MCF 10A (cell line): ENCODE results near the gene PRSS56. TPM values are rescaled to one million over a fixed set of nuclear protein-coding genes. Genes with fewer than 3 reads are reported as not detected.

Source experiments
- BruUV-seq: library from RNA; stranded (reverse); fragments of 400-500 nt; replicated peaks from 2 replicates; lab custom pipeline; 2021; lab: Mats Ljungman, UMichigan
- CTCF ChIA-PET: fragments of 300-600 bp; sonication (Branson Sonifier 250); formaldehyde crosslinking; extraction: SDS; loops from one replicate; lab custom pipeline; 2021; ENCODE audit warnings: antibody characterized with exemption, inconsistent platforms; lab: Yijun Ruan, JAX
- POLR2A ChIA-PET: fragments of 300-600, 350-650 bp; sonication (Branson Sonifier 250); formaldehyde crosslinking; extraction: SDS; loops from one replicate; lab custom pipeline; 2020; ENCODE audit warnings: antibody characterized with exemption, inconsistent platforms; lab: Yijun Ruan, JAX
- DNase-seq: peaks from one replicate; pipeline ENCODE4 v3.0.0-alpha.2; 2018; ENCODE audit not compliant: unreplicated experiment
- H3K27ac Mint-ChIP-seq: one replicate; pipeline ENCODE4 v1.8.0; 2022; ENCODE audit warnings: mild to moderate bottlenecking, low read depth, mixed read lengths; ENCODE audit not compliant: unreplicated experiment
- H3K27me3 Mint-ChIP-seq: one replicate; pipeline ENCODE4 v1.8.0; 2022; ENCODE audit warnings: mixed read lengths; ENCODE audit not compliant: insufficient read depth, unreplicated experiment
- H3K36me3 Mint-ChIP-seq: one replicate; pipeline ENCODE4 v1.8.0; 2022; ENCODE audit warnings: mild to moderate bottlenecking, moderate library complexity, mixed read lengths; ENCODE audit not compliant: insufficient read depth, unreplicated experiment
- H3K4me1 Mint-ChIP-seq: one replicate; pipeline ENCODE4 v1.8.0; 2022; ENCODE audit warnings: mixed read lengths; ENCODE audit not compliant: insufficient read depth, unreplicated experiment
- H3K4me3 Mint-ChIP-seq: one replicate; pipeline ENCODE4 v1.8.0; 2022; ENCODE audit warnings: mild to moderate bottlenecking, moderate library complexity, mixed read lengths; ENCODE audit not compliant: unreplicated experiment
- H3K9me3 Mint-ChIP-seq: one replicate; pipeline ENCODE4 v1.8.0; 2022; ENCODE audit warnings: mixed read lengths; ENCODE audit not compliant: unreplicated experiment
- intact Hi-C: fragments of 100-400 bp; cut with micrococcal nuclease; formaldehyde crosslinking; loops from 2 replicates; pipeline ENCODE4 v1.14.1; 2022
- total RNA-seq: library from RNA; stranded (reverse); gene quantifications from 2 replicates; pipeline ENCODE4 v1.2.3, GENCODE V29; 2022
- TF ChIP-seq, protein P1 (sequence below): fragments of 200-600 bp; IDR thresholded peaks from one replicate; pipeline ENCODE4 v1.8.0; 2022; ENCODE audit warnings: antibody characterized with exemption, mild to moderate bottlenecking; ENCODE audit not compliant: unreplicated experiment

Gene PRSS56
- total RNA-seq, 1 experiment from 2014 or later, result not detected

DNA sequence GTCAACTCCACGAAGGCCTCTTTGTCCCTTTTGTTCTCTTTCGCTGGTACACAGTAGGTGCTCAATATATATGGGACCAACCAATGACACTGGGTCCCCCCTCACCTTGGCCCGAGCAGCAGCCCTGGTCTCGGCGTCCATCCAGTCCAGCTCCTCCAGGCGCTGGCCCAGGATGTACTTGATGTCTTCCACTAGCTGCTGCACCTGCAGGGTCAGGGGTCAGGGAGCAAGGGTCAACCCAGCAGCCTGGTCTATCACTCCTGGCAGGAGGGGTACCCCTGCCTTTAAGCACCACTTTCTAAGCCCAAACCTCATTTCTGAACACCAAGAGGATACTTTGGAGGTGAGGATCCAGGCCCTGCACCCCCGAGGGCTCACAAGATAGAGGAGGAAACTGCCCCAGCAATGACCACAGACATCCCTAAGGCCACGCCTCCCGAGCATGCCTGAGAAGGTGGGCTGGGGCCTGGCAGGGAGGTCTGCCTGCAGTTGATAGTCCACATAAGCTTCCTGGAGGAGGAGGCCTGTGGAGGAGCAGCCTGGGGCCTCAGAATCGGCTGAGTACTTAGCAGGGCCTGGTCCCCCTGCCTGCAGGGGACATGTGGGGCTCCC is 36.8 kb upstream of the PRSS56 start:
- DNase-seq, result no peak
- peaks cover 25% of the 10 kb centered on the region for H3K27me3 Mint-ChIP-seq
- TF ChIP-seq, protein P1, sequence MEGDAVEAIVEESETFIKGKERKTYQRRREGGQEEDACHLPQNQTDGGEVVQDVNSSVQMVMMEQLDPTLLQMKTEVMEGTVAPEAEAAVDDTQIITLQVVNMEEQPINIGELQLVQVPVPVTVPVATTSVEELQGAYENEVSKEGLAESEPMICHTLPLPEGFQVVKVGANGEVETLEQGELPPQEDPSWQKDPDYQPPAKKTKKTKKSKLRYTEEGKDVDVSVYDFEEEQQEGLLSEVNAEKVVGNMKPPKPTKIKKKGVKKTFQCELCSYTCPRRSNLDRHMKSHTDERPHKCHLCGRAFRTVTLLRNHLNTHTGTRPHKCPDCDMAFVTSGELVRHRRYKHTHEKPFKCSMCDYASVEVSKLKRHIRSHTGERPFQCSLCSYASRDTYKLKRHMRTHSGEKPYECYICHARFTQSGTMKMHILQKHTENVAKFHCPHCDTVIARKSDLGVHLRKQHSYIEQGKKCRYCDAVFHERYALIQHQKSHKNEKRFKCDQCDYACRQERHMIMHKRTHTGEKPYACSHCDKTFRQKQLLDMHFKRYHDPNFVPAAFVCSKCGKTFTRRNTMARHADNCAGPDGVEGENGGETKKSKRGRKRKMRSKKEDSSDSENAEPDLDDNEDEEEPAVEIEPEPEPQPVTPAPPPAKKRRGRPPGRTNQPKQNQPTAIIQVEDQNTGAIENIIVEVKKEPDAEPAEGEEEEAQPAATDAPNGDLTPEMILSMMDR, result no peak
- ChIA-PET CTCF (no interaction called here), POLR2A (no interaction called here)
- H3K36me3 Mint-ChIP-seq, result no peaks in the 10 kb centered on the region
- BruUV-seq, result no TSS peak
- H3K4me3 Mint-ChIP-seq, result no peak overlapping the region
- H3K27ac Mint-ChIP-seq, result no peak overlapping the region
- no peaks in the 10 kb centered on the region for H3K9me3 Mint-ChIP-seq
- H3K4me1 Mint-ChIP-seq, result no peaks in the 10 kb centered on the region
- intact Hi-C loops, result no loop called here

DNA sequence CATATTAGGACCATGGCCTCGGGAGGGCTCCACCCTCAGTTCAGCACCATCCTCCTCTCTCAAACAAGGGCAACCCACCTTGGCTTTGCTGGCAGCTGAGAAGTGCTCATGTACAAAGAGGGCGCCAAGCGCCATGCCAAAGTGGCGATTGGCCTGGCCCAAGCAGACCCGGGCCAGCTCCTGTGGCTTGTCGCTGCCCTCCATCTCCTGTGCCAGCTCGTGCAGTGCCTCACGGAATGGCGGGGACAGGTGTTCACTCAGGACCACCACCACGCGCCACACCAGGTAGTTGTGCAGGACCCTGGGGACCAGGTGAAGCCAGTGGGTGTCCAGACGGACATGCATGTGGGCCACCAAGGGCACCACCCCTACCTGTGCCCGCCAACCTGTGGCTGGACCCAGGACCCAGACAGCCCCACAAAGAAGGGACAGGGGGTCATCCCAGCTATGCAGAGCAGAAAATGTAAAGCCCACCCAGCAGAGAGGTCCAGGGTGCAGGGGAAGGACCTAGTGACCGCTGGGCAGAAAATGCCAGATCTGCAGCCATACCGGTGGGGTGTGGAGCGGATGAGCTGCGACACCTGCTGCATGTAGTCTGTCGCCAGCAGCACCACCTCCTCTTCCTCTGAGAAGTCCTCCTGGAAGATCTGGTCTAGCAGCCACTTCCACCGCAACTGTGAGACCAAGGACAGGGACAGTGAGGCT is 36.1 kb upstream of the PRSS56 start:
- no peak for DNase-seq
- ChIA-PET CTCF (no interaction called here), POLR2A (no interaction called here)
- H3K9me3 Mint-ChIP-seq, result no peaks in the 10 kb centered on the region
- no TSS peak for BruUV-seq
- H3K27me3 Mint-ChIP-seq, result peaks cover 32% of the 10 kb centered on the region
- TF ChIP-seq, protein P1, result no peak
- H3K4me3 Mint-ChIP-seq, result no peak overlapping the region
- H3K27ac Mint-ChIP-seq, result no peak overlapping the region
- no peaks in the 10 kb centered on the region for H3K36me3 Mint-ChIP-seq
- H3K4me1 Mint-ChIP-seq, result no peaks in the 10 kb centered on the region
- intact Hi-C loops, result no loop called here

DNA sequence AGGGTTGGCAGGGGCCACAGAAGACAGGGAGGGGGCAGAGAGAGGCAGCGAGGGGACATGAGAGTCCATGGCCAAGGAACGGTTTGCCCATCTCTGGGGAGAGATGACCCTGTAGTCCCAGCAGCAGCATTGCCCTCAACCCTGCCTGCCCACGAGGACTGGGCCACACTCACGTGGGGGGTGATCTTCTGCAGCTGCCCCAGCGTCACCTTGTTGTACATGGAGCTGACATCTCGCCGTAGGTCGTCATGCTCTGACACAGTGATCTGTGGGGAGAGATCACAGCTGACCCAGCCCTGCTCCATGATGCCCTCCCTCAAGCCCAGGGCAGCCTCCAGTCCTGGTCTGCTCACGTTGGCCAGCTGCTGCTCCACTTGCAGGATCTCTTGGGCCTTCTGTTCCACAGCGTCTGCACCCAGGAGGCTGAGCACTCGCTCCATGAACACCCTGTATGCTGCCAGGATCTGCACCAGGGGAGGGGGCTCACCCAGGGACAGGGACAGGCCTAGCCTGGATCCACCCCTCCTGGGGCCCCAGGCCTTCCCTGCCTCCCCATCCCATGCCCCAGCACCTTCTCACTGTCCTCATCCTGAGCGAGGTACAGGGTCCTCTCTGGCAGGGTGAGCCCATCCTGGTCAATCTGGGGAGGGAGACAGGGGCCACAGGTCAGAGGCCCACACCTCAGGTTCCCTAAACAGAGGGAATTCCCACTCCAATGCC is 35.4 kb upstream of the PRSS56 start:
- TF ChIP-seq, protein P1, result no peak
- ChIA-PET CTCF (no interaction called here), POLR2A (interaction anchor here (0.6 kb wide), 1 partner anchor 20 kb away, joined by 4 read pairs; no protein-coding TSS in a partner anchor)
- intact Hi-C loops, result no loop called here
- BruUV-seq, result no TSS peak
- Mint-ChIP-seq H3K4me1 (no peaks in the 10 kb centered on the region), H3K27ac (no peak overlapping the region), H3K4me3 (no peak overlapping the region), H3K9me3 (no peaks in the 10 kb centered on the region), H3K27me3 (peaks cover 33% of the 10 kb centered on the region), H3K36me3 (no peaks in the 10 kb centered on the region)
- DNase-seq, result no peak

DNA sequence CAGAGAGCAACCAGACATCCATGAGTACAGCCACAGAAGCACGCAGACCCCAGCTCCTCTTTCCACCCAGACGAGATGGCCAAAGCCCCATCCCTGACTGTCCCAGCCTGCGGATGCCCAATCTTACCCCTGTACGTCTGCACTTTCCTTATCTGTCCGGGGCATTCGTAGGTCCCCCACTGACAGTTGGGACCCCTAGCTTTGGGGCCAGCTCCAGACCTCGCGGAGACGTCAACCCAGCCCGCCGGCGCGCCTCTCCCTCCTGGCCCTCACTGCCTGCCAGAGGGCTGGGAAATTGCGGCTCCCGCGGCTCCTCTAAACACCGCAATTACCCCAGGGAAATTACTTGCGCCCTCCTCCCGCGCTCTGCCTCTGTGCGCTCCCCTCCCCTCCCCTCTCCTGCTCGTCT is 34.8 kb upstream of the PRSS56 start:
- POLR2A ChIA-PET, result no interaction called here
- Mint-ChIP-seq H3K27me3 (peaks cover 33% of the 10 kb centered on the region), H3K9me3 (no peaks in the 10 kb centered on the region), H3K4me3 (no peak overlapping the region), H3K4me1 (no peaks in the 10 kb centered on the region), H3K36me3 (no peaks in the 10 kb centered on the region), H3K27ac (no peak overlapping the region)
- no peak for DNase-seq
- no TSS peak for BruUV-seq
- CTCF ChIA-PET, result no interaction called here
- intact Hi-C loops, result no loop called here
- TF ChIP-seq, protein P1, result no peak
